Calu3 (cell line): ENCODE measurements around the gene ADD3. TPM values are rescaled to one million over a fixed set of nuclear protein-coding genes. Genes with fewer than 3 reads are reported as not detected.

Experiments
- BruUV-seq: library from RNA; stranded (reverse); fragments of 400-500 nt; replicated peaks from 2 replicates; lab custom pipeline; 2021; lab: Mats Ljungman, UMichigan
- CTCF ChIA-PET: fragments of 300-600 bp; sonication (Branson Sonifier 250); formaldehyde crosslinking; loops from one replicate; lab custom pipeline; 2022; ENCODE audit warnings: antibody characterized with exemption; lab: Charles Lee
- DNase-seq: peaks from one replicate; pipeline ENCODE4 v3.0.0; 2022
- H3K27ac Mint-ChIP-seq: one replicate; pipeline ENCODE4 v1.8.0; 2022; ENCODE audit warnings: mixed read lengths; ENCODE audit not compliant: unreplicated experiment
- H3K27me3 Mint-ChIP-seq: one replicate; pipeline ENCODE4 v1.8.0; 2022; ENCODE audit warnings: mixed read lengths; ENCODE audit not compliant: unreplicated experiment
- H3K36me3 Mint-ChIP-seq: one replicate; pipeline ENCODE4 v1.8.0; 2022; ENCODE audit warnings: mild to moderate bottlenecking, moderate library complexity, mixed read lengths; ENCODE audit not compliant: insufficient read depth, unreplicated experiment
- H3K4me1 Mint-ChIP-seq: one replicate; pipeline ENCODE4 v1.8.0; 2022; ENCODE audit warnings: mild to moderate bottlenecking, low read depth, mixed read lengths; ENCODE audit not compliant: unreplicated experiment
- H3K4me3 Mint-ChIP-seq: one replicate; pipeline ENCODE4 v1.8.0; 2022; ENCODE audit warnings: mild to moderate bottlenecking, low read depth, moderate library complexity, mixed read lengths; ENCODE audit not compliant: unreplicated experiment
- H3K9me3 Mint-ChIP-seq: one replicate; pipeline ENCODE4 v1.8.0; 2022; ENCODE audit warnings: low read depth, mixed read lengths; ENCODE audit not compliant: unreplicated experiment
- CTCF ChIP-seq: fragments of 200-600 bp; IDR thresholded peaks from one replicate; pipeline ENCODE4 v1.8.0; 2022; ENCODE audit warnings: antibody characterized with exemption; ENCODE audit not compliant: unreplicated experiment
- intact Hi-C: fragments of 100-400 bp; cut with micrococcal nuclease; formaldehyde crosslinking; loops from one replicate; pipeline ENCODE4 v1.10.0; 2022; ENCODE audit not compliant: unreplicated experiment
- total RNA-seq: library from RNA; stranded (reverse); gene quantifications from 2 replicates; pipeline ENCODE4 v1.2.3, GENCODE V29; 2022

ADD3 gene
- total RNA-seq, 1 experiment from 2014 or later, result 64.4 TPM

- Mint-ChIP-seq H3K4me1 (peaks cover 27% of the 10 kb centered on the region), H3K4me3 (no peak overlapping the region), H3K27me3 (no peaks in the 10 kb centered on the region), H3K36me3 (no peaks in the 10 kb centered on the region), H3K27ac (no peak overlapping the region), H3K9me3 (no peaks in the 10 kb centered on the region)
- no TSS peak for BruUV-seq
- DNase-seq, result no peak
- CTCF ChIA-PET, result no interaction called here
- TF ChIP-seq CTCF, result no peak
- intact Hi-C loops, result loop anchor here (10.0 kb wide), 1 partner anchor 57 kb away; no protein-coding TSS in a partner anchor
These were observed 36.1 kb upstream of the ADD3 start for GRCh38 chr10:109971634-109972033.

- Mint-ChIP-seq H3K36me3 (no peaks in the 10 kb centered on the region), H3K4me1 (peaks cover 36% of the 10 kb centered on the region), H3K4me3 (no peak overlapping the region), H3K9me3 (no peaks in the 10 kb centered on the region), H3K27ac (no peak overlapping the region), H3K27me3 (no peaks in the 10 kb centered on the region)
- DNase-seq, result no peak
- TF ChIP-seq CTCF, result no peak
- CTCF ChIA-PET, result no interaction called here
- intact Hi-C loops, result loop anchor here (10.0 kb wide), 1 partner anchor 58 kb away; no protein-coding TSS in a partner anchor
- BruUV-seq, result no TSS peak
These were observed 35.3 kb upstream of the ADD3 start for GRCh38 chr10:109972372-109973001.

GRCh38 chr10:109973326-109973829, 34.4 kb upstream of the ADD3 start:
- DNase-seq, result no peak
- Mint-ChIP-seq H3K4me3 (no peak overlapping the region), H3K27ac (no peak overlapping the region), H3K36me3 (no peaks in the 10 kb centered on the region), H3K9me3 (no peaks in the 10 kb centered on the region), H3K27me3 (no peaks in the 10 kb centered on the region), H3K4me1 (peaks cover 44% of the 10 kb centered on the region)
- TF ChIP-seq CTCF, result no peak
- no TSS peak for BruUV-seq
- CTCF ChIA-PET, result no interaction called here
- intact Hi-C loops, result loop anchor here (10.0 kb wide), 1 partner anchor 59 kb away; no protein-coding TSS in a partner anchor

- no peak for TF ChIP-seq CTCF
- no TSS peak for BruUV-seq
- CTCF ChIA-PET, result no interaction called here
- Mint-ChIP-seq H3K9me3 (no peaks in the 10 kb centered on the region), H3K27me3 (no peaks in the 10 kb centered on the region), H3K36me3 (no peaks in the 10 kb centered on the region), H3K4me3 (no peak overlapping the region), H3K4me1 (peaks cover 44% of the 10 kb centered on the region), H3K27ac (no peak overlapping the region)
- intact Hi-C loops, result loop anchor here (5.0 to 10.0 kb wide), 2 partner anchors 60 to 103 kb away; no protein-coding TSS in a partner anchor
- DNase-seq, result no peak
These were observed 33.1 kb upstream of the ADD3 start for GRCh38 chr10:109974504-109975191.
